AG09319 (cell line): ENCODE results near the gene GGTA1.

ENCODE experiments used
- DNase-seq: peaks from one replicate; pipeline ENCODE4 v3.0.0-alpha.2; 2010; ENCODE audit warnings: low read depth; ENCODE audit errors: extremely low read depth
- TF ChIP-seq, protein P1 (sequence below): IDR thresholded peaks from 2 replicates; pipeline ENCODE4 v1.5.1; 2011; ENCODE audit warnings: low read depth, mild to moderate bottlenecking, inconsistent platforms, low read length, moderate library complexity

Gene GGTA1

GRCh38 chr9:121510766-121511550 lies 11.3 kb upstream of the GGTA1 start:
- no peak for DNase-seq
- TF ChIP-seq, protein P1, sequence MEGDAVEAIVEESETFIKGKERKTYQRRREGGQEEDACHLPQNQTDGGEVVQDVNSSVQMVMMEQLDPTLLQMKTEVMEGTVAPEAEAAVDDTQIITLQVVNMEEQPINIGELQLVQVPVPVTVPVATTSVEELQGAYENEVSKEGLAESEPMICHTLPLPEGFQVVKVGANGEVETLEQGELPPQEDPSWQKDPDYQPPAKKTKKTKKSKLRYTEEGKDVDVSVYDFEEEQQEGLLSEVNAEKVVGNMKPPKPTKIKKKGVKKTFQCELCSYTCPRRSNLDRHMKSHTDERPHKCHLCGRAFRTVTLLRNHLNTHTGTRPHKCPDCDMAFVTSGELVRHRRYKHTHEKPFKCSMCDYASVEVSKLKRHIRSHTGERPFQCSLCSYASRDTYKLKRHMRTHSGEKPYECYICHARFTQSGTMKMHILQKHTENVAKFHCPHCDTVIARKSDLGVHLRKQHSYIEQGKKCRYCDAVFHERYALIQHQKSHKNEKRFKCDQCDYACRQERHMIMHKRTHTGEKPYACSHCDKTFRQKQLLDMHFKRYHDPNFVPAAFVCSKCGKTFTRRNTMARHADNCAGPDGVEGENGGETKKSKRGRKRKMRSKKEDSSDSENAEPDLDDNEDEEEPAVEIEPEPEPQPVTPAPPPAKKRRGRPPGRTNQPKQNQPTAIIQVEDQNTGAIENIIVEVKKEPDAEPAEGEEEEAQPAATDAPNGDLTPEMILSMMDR = no peak

- TF ChIP-seq, protein P1 = no peak
- DNase-seq = no peak
Measured at GRCh38 chr9:121509180-121509579, 9.5 kb upstream of the GGTA1 start.

GRCh38 chr9:121508415-121508814 lies 8.8 kb upstream of the GGTA1 start:
- TF ChIP-seq, protein P1 = no peak

GRCh38 chr9:121505903-121506735 lies 6.5 kb upstream of the GGTA1 start:
- TF ChIP-seq, protein P1 = no peak

More at GRCh38 chr9:121508415-121508814, 8.8 kb upstream of the GGTA1 start:
- no peak for DNase-seq

GRCh38 chr9:121503444-121503843 lies 3.8 kb upstream of the GGTA1 start:
- TF ChIP-seq, protein P1 = no peak
- DNase-seq = peak; percentile 8

More at GRCh38 chr9:121505903-121506735, 6.5 kb upstream of the GGTA1 start:
- no peak for DNase-seq

DNA sequence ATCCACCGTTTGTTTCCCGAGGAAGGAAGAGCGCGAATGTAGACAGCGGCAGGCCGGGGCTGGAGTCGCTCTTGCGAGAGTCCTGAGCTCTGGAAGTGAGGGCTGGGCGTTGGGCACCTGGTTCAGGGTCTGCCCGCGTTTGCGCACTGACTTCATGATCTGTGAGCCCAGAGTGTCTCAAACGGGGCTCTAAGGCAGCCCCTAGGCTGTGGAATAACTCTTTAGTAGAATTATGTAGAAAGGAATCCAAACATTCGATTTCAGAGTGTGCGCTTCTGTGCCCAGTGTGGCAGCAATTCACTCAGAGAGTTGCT lies 478 bp upstream of the GGTA1 start:
- TF ChIP-seq, protein P1 = no peak
- no peak for DNase-seq

GRCh38 chr9:121499177-121499426 lies 542 bp downstream of the GGTA1 start:
- no peak for DNase-seq
- TF ChIP-seq, protein P1 = no peak
